Spleen (tissue), 7 donors: ENCODE data around the gene KYNU.

ENCODE experiments used
- CTCF ChIP-seq, 11 experiments: fragments of 200-600 bp in 7 of 11; fragments of 450-650 bp in 4 of 11; sonication (generic) in 4 of 11; IDR thresholded peaks in 8 of 11; conservative IDR thresholded peaks in 3 of 11; 1 replicate in 7 of 11; 2 replicates in 4 of 11; pipeline versions ENCODE4 v1.4.0 to v1.8.0; 2016 to 2021; ENCODE audit warnings: antibody characterized with exemption in 11 of 11, inconsistent platforms in 4 of 11, mild to moderate bottlenecking in 1 of 11
- POLR2A ChIP-seq, 3 donors: fragments of 450-650 bp; IDR thresholded peaks; one replicate each; pipeline ENCODE4 v1.5.1; 2017; ENCODE audit warnings: antibody characterized with exemption in 3 of 3, mild to moderate bottlenecking in 1 of 3
- donor health status: DM: no; HTN: no; CAD: no; lungs with moderate emphysema.
- donor health status: DM: no; HTN: no; CAD: no.
- donor health status: DM: no; HTN: no; CAD: no.

- TF ChIP-seq CTCF (IDR thresholded peaks at IDR 0.05 in 8 of 11, conservative IDR thresholded peaks at IDR 0.05 in 3 of 11) (no peak), POLR2A (IDR thresholded peaks at IDR 0.05) (no peak)
Observed at GRCh38 chr2:143088388-143088787, 210.9 kb downstream of the KYNU start.
